ENCODE measurements around the gene TTN. TPM values are rescaled to one million over a fixed set of nuclear protein-coding genes. Genes with fewer than 3 reads are reported as not detected.

TTN gene
- total and polyA plus RNA-seq, 2 of the 8 experiments (the other 6 are each of a cell fraction or from before 2014, with no cell fraction given), result 0.30 to 9.7 TPM

GRCh38 chr2:178628605-178629004 is 178.6 kb downstream of the TTN start (continued):
- no peak for TF ChIP-seq CHD7 (IDR thresholded peaks at IDR 0.05; ENCODE audit: insufficient replicate concordance, low read length)
- no peak for TF ChIP-seq ASH2L (IDR thresholded peaks at IDR 0.05; ENCODE audit: low read length)
- TF ChIP-seq E2F6 (IDR thresholded peaks at IDR 0.05), result no peak
- TF ChIP-seq BCL11A (IDR thresholded peaks at IDR 0.05; ENCODE audit: low read depth in 2 of 2, low read length in 2 of 2), result no peak
- no peak for TF ChIP-seq RXRA (IDR thresholded peaks at IDR 0.05; ENCODE audit: insufficient read depth, low read depth, low read length)
- no peak for TF ChIP-seq KDM4A (IDR thresholded peaks at IDR 0.05; ENCODE audit: low read depth, low read length, severe bottlenecking)
- no peak for TF ChIP-seq TEAD4 (IDR thresholded peaks at IDR 0.05; ENCODE audit: low read depth, low read length)
- TF ChIP-seq ATF2 (IDR thresholded peaks at IDR 0.05; ENCODE audit: low read length), result no peak
- TF ChIP-seq SIRT6 (IDR thresholded peaks at IDR 0.05; ENCODE audit: low read length), result no peak
- no peak for TF ChIP-seq CHD2 (IDR thresholded peaks at IDR 0.05; ENCODE audit: low read length)
- no peak for TF ChIP-seq POLR2A (IDR thresholded peaks at IDR 0.05; ENCODE audit: control extremely low read depth in 1 of 2, low read depth in 2 of 2, low read length in 2 of 2)

Measured in H1 (cell line).